HG03039 (cell line): Measurements from ENCODE around the gene FANCE.

Experiments used
- ATAC-seq: cut with Tn5 transposase; IDR thresholded peaks from one replicate; pipeline ENCODE4 v1.9.1; 2021; ENCODE audit warnings: mild to moderate bottlenecking, moderate library complexity; ENCODE audit not compliant: unreplicated experiment

FANCE gene

GRCh38 chr6:35483490-35483889 is 31.4 kb downstream of the FANCE start:
- ATAC-seq = no peak

DNA sequence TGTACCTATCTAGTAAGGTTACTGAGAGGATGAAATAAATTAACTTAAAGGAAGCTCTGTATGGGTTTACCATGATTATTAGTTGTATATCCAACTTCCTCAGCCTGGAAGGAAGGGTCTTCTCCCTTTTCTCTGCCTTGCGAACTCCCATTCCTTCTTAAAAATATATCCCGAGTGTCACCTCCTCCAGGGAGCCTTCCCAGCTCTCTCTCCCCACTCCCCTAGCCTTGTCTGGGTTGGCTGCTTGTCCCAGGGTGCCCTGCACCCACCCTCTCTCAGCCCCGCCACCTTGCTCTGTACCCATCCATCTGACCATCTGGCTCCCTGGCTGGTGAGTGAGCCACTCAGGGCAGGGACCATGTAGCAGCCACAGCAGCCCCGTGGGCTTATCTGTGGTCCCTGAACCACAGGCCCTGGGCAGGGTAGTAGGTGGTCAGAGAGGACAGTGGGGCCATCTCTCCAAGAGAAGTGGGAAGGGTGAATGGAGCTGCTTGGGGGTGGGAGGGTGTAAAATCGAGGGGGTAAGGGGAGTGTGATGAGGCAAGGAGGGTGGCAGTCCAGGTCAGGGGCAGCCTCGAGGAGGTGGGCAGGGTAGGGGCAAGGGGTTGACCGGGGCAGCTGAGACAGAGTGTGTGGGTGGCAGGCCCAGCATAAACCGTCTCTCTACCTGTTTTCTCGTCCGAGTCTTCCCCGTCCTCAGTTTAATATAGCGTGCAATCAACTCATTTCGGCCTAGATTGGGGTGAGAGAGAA is 31.9 kb downstream of the FANCE start:
- no peak for ATAC-seq

- no peak for ATAC-seq
These were observed 32.8 kb downstream of the FANCE start for GRCh38 chr6:35484921-35485392.

DNA sequence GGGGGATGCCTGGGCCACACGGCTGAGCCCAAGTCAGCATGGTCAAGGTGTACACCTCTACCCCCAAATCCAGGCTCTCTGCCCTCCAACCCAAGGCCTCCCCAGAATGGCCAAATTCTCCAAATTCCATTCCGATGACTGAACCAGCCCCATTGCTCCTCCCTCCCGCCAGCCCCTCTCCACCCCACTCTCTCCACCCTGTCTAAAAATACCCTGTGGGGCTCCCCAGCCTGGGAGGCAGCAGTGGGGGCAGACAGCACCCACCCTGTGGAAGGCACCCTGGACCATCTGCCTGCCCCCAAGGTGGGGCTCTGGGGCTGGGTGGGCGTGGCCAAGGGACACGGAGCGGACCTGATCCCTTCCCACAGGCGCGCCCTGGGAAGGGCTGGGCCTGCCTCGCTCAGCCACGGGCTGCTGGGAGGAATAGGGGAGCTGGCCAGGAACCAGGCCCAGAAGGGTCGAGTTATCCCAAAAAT is 33.3 kb downstream of the FANCE start:
- ATAC-seq = no peak

DNA sequence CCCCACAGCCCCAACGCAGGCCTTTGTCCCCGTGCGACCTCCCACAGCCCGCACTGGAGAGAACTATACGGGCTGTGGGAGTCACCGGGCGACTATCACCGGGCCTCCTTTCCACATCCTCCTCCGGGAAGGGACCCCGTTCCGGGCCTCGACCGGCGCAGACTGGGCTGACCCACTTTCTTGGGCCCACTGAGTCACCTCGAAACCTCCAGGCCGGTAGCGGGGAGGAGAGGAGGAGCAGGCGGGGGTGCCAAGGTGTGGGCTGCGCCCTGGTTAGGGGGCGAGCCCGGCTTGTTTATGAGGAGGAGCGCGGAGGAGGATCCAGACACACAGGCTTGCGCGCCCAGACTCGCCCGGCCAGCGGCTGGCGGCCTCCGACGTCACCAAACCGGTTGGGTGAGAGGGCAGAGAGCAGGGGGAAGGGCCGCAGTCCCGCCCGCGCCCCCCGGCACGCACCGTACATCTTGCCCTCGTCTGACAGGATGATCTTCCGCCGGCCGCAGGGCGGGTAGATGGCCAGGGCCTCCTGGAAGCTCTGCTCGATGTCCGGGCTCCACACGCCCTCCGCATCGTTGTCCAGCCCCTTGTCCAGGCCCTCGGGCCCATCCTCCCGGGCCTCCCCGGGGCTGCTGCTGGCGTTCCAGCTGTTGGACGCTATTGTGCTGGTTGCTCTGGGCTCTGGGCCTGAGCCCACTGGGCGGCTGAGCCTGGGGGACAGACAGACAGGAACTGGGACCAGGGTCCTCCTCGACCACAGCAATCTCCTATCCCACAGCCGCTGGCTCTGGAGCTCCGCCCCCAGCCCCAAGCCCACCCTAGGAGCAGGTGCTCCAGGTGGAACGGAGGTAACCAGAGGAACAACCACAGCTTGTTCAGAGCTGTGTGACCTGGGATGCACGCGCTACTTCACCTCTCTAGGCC is 34.1 kb downstream of the FANCE start:
- ATAC-seq = no peak

- no peak for ATAC-seq
These were observed 35.7 kb downstream of the FANCE start for GRCh38 chr6:35487658-35488516.

- ATAC-seq = no peak
These were observed 36.4 kb downstream of the FANCE start for GRCh38 chr6:35488517-35488862.

DNA sequence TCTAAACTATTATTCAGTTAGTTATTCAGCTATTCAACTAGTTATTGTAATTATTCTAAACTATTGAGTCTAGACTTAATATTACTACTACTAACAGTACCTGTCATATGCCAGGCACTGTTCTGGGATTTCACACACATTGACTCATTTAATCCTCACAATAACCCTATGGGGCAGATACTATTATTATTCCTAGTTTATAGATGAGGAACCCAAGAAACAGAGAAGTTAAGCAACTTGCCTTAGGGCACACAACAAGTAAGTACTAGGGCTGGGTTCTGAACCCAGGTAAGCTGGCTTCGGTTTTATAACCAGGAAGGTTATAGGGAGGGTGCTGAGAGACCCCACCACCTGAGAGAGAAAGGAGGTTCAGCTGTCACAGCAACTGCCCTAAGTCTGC is 36.9 kb downstream of the FANCE start:
- no peak for ATAC-seq

DNA sequence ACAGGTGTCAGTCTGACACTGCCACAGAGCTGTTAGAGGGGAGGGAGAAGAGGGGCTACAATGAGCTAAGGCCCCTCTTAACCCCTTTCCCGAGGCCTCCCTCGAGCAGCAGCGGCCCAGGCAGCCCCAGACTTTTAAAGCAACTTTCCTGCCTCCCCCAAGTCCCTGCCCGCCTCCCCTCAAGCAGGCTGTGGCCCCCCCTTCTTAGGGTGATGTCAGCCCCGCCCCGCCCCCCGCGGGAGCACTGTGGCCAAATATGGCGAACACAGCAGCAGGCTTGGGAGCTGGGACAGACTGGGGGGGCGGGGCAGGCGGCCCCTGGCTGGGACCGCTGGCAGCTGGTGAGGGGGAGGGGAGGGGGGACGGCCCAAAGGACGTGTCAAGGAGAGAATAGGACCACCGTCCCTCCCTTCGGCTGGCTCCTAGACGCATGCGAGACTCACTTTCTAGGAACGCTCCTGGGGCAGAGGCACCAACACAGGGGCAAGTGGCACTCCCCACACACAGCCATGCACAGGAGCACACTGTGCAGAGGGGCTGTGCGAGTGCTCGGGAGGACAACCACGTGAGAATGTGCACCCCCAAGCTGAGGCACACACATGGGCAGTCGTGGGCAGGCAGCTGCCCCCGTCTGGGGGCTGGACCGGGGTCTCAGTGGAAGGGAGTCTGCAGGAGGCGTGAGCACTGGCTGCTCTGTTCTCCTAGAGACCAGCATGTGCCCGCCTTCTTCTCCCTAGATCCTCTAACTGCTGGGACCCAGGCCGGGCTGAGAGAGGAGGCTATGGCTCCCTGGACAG is 38.1 kb downstream of the FANCE start:
- no peak for ATAC-seq

DNA sequence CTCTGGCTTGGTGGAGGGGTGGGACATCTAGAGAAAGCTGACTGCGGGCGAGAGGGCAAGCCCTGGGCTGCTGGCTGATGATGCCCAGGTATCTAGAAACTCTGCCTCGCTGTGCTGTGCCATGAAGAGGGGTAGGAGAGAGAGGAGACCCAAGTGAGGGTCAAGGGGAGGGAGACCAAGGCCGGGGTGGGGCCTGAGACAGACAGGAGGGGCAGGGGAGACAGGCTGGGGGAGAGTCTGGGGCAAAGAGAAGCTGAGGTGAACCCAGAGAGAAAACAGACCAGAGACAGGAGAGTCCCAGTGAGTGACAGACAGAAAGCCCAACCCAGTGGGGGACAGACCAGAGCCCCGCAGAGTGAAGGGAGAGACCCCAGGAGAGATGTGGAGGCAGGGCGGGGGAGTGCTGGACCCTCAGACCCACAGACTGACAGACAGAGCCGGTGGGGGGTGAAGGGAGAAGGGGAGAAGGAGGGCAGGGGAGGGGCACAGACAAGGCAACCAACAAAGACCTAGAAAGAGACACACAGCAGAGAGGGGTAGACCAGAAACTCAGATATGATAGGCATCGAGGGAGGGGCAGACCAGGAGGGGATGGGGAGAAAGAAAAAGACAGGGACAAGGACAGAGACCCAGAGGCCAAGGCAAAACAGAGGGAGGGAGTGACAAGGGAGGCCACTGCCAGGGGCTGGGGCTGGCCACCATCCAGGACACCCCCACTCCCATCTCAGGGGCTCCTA is 38.9 kb downstream of the FANCE start:
- no peak for ATAC-seq

DNA sequence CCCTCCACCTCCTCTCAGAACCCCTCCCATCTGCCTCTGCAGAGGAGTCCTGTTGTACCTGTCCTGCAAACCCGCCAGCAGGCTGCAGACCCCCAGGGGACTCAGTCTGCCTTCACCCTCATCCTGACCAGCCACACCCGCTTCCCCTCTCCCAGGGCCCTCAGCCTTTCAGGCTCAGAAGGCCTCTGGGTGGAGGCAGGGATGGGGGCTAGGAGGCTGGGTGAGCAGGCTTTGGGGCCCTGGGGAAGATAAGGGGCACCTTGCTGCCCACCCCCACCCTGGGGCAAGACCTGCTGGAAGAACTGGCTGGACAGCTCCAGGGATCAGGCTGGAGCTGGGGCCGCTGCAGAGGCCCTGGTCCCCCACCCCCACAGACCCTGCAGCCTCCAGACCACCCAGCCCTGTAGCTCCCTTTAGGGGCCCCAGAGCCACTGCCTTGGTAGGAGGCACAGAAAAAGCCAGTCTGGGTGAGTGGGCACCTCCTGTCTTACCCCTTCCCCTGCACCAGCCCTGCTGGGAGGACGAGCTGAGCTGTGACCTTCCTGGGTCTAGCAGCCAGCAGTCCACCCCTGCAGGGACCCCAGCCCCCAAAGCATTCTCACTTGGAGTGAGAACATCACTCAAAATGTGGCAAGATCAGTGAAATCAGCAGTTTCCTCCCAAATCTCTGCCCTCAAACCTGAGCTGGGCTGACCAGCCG is 39.6 kb downstream of the FANCE start:
- no peak for ATAC-seq

DNA sequence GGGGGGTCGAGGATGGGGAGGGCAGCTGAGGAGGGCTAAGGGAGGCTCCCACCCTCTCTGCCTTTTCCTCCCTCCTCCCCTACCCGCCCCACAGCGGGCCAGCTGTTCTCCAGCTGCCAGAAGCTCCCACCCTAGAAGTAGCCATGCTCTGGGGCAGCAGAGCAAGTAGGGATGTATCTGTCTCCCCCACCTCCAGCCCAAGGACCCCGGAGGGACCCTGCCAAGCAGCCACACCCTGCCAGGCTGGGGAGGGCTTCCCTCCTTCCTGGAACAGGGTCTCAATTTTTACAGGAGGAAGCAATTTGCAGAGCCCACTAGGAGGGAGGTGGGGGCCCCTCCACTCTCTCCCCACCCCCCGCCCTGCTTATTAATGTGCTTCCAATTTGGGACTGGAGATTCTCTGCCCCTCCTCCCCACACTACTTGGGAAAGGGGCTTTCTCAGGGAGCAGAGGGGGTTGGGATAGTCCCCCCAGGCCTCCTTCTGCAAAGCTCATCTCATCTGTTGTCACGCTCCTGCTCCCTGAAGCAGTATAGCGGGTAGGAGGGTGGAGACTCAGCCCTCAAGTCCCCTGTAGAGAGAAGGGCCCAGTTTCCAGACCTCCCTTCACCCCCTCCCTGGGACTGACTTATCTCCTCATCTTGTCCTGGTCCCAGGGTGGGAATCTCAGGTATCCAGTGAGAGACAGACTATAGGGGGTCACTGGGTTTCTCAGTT is 40.3 kb downstream of the FANCE start:
- no peak for ATAC-seq

DNA sequence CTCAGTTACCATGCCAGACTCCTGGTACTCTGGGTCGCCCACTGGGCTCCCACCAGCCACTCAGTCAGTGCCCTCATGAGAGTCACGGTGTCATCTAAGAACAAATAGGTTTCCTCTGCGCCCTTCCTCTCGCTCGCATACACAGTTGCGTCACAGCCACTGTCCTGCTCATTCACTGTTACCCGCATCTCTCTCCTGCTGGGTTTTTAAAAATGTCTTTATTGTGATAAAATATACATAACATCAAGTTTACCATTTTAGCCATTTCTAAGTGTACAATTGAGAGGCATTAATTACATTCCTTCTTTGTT is 40.8 kb downstream of the FANCE start:
- ATAC-seq = no peak

GRCh38 chr6:35493307-35493983 is 41.3 kb downstream of the FANCE start:
- no peak for ATAC-seq

DNA sequence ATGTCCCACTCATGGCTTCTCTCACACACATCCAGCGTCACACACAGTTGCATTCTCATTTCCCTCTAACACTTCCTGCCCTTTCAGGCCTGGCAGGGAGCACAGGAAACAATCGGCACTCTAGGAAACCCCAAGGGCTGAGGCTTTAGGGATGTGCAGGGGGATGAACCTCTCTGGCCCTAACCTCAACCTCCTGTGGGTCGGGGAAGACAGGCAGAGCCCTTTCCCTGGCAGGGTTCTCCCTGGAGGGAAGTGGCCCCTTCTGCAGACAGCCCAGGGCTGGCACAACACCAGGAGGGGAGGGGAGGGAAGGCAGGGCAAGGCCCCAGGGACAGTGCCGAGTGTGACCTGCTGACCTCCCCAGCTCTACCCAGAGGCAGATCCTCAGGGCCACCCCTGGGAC is 42.0 kb downstream of the FANCE start:
- no peak for ATAC-seq

GRCh38 chr6:35495258-35496035 is 43.3 kb downstream of the FANCE start:
- no peak for ATAC-seq
